A673 (cell line): ENCODE results near the gene BCL10.

ENCODE experiments used
- EZH2 ChIP-seq: fragments of 200-600 bp; sonication (generic); IDR thresholded peaks from 2 replicates; pipeline ENCODE4 v1.6.1; 2017; ENCODE audit warnings: borderline replicate concordance, low read depth, mild to moderate bottlenecking, mixed read lengths, antibody characterized with exemption, low read length; ENCODE audit not compliant: poor library complexity, severe bottlenecking
- TF ChIP-seq, protein P1 (sequence below): fragments of 300-800, 200-600 bp; sonication (generic); conservative IDR thresholded peaks from 2 replicates; pipeline ENCODE4 v1.5.1; 2017; ENCODE audit warnings: low read depth, mild to moderate bottlenecking, antibody characterized with exemption, low read length, moderate library complexity, mixed read lengths

GRCh38 chr1:85228972-85229371 is 47.5 kb downstream of the BCL10 start:
- no peak for TF ChIP-seq EZH2
- TF ChIP-seq, protein P1, sequence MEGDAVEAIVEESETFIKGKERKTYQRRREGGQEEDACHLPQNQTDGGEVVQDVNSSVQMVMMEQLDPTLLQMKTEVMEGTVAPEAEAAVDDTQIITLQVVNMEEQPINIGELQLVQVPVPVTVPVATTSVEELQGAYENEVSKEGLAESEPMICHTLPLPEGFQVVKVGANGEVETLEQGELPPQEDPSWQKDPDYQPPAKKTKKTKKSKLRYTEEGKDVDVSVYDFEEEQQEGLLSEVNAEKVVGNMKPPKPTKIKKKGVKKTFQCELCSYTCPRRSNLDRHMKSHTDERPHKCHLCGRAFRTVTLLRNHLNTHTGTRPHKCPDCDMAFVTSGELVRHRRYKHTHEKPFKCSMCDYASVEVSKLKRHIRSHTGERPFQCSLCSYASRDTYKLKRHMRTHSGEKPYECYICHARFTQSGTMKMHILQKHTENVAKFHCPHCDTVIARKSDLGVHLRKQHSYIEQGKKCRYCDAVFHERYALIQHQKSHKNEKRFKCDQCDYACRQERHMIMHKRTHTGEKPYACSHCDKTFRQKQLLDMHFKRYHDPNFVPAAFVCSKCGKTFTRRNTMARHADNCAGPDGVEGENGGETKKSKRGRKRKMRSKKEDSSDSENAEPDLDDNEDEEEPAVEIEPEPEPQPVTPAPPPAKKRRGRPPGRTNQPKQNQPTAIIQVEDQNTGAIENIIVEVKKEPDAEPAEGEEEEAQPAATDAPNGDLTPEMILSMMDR = no peak
